ENCODE results near the gene MAFF.
A peak's percentile ranks its signal among the peaks of the same experiment; 100 is the strongest.

MAFF gene

GRCh38 chr22:38164551-38164918, 37.3 kb upstream of the MAFF start:
- no peak for TF ChIP-seq CTCF (IDR thresholded peaks at IDR 0.05; ENCODE audit: control insufficient read depth, extremely low read depth, insufficient read depth)
- DNase-seq (ENCODE audit: low read depth): no peak
- no peak overlapping the region for H3K4me3 ChIP-seq (ENCODE audit: low read depth, low read length)

GRCh38 chr22:38165922-38166593, 35.7 kb upstream of the MAFF start:
- H3K4me3 ChIP-seq (ENCODE audit: low read depth, low read length): no peak overlapping the region
- DNase-seq (ENCODE audit: low read depth): no peak
- TF ChIP-seq CTCF (IDR thresholded peaks at IDR 0.05; ENCODE audit: control insufficient read depth, extremely low read depth, insufficient read depth): no peak

GRCh38 chr22:38167988-38168407, 33.8 kb upstream of the MAFF start:
- DNase-seq (ENCODE audit: low read depth): peak; percentile 80
- TF ChIP-seq CTCF (IDR thresholded peaks at IDR 0.05; ENCODE audit: control insufficient read depth, extremely low read depth, insufficient read depth): peak; percentile 10; the same call in 1 of the 2 replicates
- no peak overlapping the region for H3K4me3 ChIP-seq (ENCODE audit: low read depth, low read length)

GRCh38 chr22:38169116-38169515, 32.7 kb upstream of the MAFF start:
- no peak for TF ChIP-seq CTCF (IDR thresholded peaks at IDR 0.05; ENCODE audit: control insufficient read depth, extremely low read depth, insufficient read depth)
- no peak overlapping the region for H3K4me3 ChIP-seq (ENCODE audit: low read depth, low read length)
- no peak for DNase-seq (ENCODE audit: low read depth)

GRCh38 chr22:38170469-38170868, 31.3 kb upstream of the MAFF start:
- TF ChIP-seq CTCF (IDR thresholded peaks at IDR 0.05; ENCODE audit: control insufficient read depth, extremely low read depth, insufficient read depth): no peak
- DNase-seq (ENCODE audit: low read depth): no peak
- no peak overlapping the region for H3K4me3 ChIP-seq (ENCODE audit: low read depth, low read length)

GRCh38 chr22:38171927-38172831, 29.6 kb upstream of the MAFF start:
- no peak overlapping the region for H3K4me3 ChIP-seq (ENCODE audit: low read depth, low read length)
- TF ChIP-seq CTCF (IDR thresholded peaks at IDR 0.05; ENCODE audit: control insufficient read depth, extremely low read depth, insufficient read depth): no peak
- no peak for DNase-seq (ENCODE audit: low read depth)
